NCI-H524 treated with DMSO at 0.1 percent for 48 hours (cell line): ENCODE results near the gene GRIN2D.

ENCODE experiments used
- DNase-seq: peaks from one replicate; lab custom pipeline; 2025; lab: John Stamatoyannopoulos, UW

GRIN2D gene

GRCh38 chr19:48397263-48398101 lies 4.0 kb downstream of the GRIN2D start:
- no peak for DNase-seq

- DNase-seq: no peak
Observed at GRCh38 chr19:48398102-48398374, 4.6 kb downstream of the GRIN2D start.

- DNase-seq: no peak
Observed at GRCh38 chr19:48398375-48399235, 5.1 kb downstream of the GRIN2D start.

- no peak for DNase-seq
Observed at GRCh38 chr19:48400018-48400742, 6.7 kb downstream of the GRIN2D start.

GRCh38 chr19:48401287-48401686 lies 7.8 kb downstream of the GRIN2D start:
- no peak for DNase-seq

GRCh38 chr19:48403606-48404005 lies 10.1 kb downstream of the GRIN2D start:
- peak; percentile 20 for DNase-seq

GRCh38 chr19:48405010-48405659 lies 11.7 kb downstream of the GRIN2D start:
- DNase-seq: no peak

- no peak for DNase-seq
Observed at GRCh38 chr19:48405850-48406249, 12.4 kb downstream of the GRIN2D start.

- DNase-seq: no peak
Observed at GRCh38 chr19:48413879-48414587, 20.6 kb downstream of the GRIN2D start.

- no peak for DNase-seq
Observed at GRCh38 chr19:48415395-48415794, 21.9 kb downstream of the GRIN2D start.

GRCh38 chr19:48415806-48416221 lies 22.3 kb downstream of the GRIN2D start:
- DNase-seq: no peak

- no peak for DNase-seq
Observed at GRCh38 chr19:48417421-48417820, 24.0 kb downstream of the GRIN2D start.

- no peak for DNase-seq
Observed at GRCh38 chr19:48418317-48419064, 25.0 kb downstream of the GRIN2D start.

- no peak for DNase-seq
Observed at GRCh38 chr19:48419158-48419920, 25.9 kb downstream of the GRIN2D start.

GRCh38 chr19:48421548-48421947 lies 28.1 kb downstream of the GRIN2D start:
- DNase-seq: no peak

- no peak for DNase-seq
Observed at GRCh38 chr19:48424694-48425219, 31.3 kb downstream of the GRIN2D start.

- DNase-seq: no peak
Observed at GRCh38 chr19:48428670-48429069, 35.2 kb downstream of the GRIN2D start.

- no peak for DNase-seq
Observed at GRCh38 chr19:48433337-48433736, 39.9 kb downstream of the GRIN2D start.

GRCh38 chr19:48436586-48436985 lies 43.1 kb downstream of the GRIN2D start:
- no peak for DNase-seq
